ENCODE results near the gene ZMYND10.

Gene ZMYND10

GRCh38 chr3:50378024-50378423, 32.5 kb upstream of the ZMYND10 start:
- TF ChIP-seq GATA3 (IDR thresholded peaks at IDR 0.05; ENCODE audit: low read depth, low read length) (no peak), GATA2 (IDR thresholded peaks at IDR 0.05; ENCODE audit: low read depth, low read length) (no peak)

GRCh38 chr3:50375258-50375931, 29.9 kb upstream of the ZMYND10 start:
- TF ChIP-seq GATA3 (IDR thresholded peaks at IDR 0.05; ENCODE audit: low read depth, low read length) = no peak
- no peak for TF ChIP-seq GATA2 (IDR thresholded peaks at IDR 0.05; ENCODE audit: low read depth, low read length)

- TF ChIP-seq GATA2 (IDR thresholded peaks at IDR 0.05; ENCODE audit: low read depth, low read length) = no peak
- no peak for TF ChIP-seq GATA3 (IDR thresholded peaks at IDR 0.05; ENCODE audit: low read depth, low read length)
Observed at GRCh38 chr3:50374363-50375257, 29.1 kb upstream of the ZMYND10 start.

- TF ChIP-seq GATA3 (IDR thresholded peaks at IDR 0.05; ENCODE audit: low read depth, low read length) = no peak
- TF ChIP-seq GATA2 (IDR thresholded peaks at IDR 0.05; ENCODE audit: low read depth, low read length) = no peak
Observed at GRCh38 chr3:50373146-50374051, 27.9 kb upstream of the ZMYND10 start.

- TF ChIP-seq GATA3 (IDR thresholded peaks at IDR 0.05; ENCODE audit: low read depth, low read length) (no peak), GATA2 (IDR thresholded peaks at IDR 0.05; ENCODE audit: low read depth, low read length) (no peak)
Observed at GRCh38 chr3:50372349-50372748, 26.8 kb upstream of the ZMYND10 start.

GRCh38 chr3:50371133-50371685, 25.7 kb upstream of the ZMYND10 start:
- TF ChIP-seq GATA2 (IDR thresholded peaks at IDR 0.05; ENCODE audit: low read depth, low read length) (no peak), GATA3 (IDR thresholded peaks at IDR 0.05; ENCODE audit: low read depth, low read length) (no peak)

GRCh38 chr3:50370594-50370993, 25.1 kb upstream of the ZMYND10 start:
- no peak for TF ChIP-seq GATA2 (IDR thresholded peaks at IDR 0.05; ENCODE audit: low read depth, low read length)
- TF ChIP-seq GATA3 (IDR thresholded peaks at IDR 0.05; ENCODE audit: low read depth, low read length) = no peak

- TF ChIP-seq GATA2 (IDR thresholded peaks at IDR 0.05; ENCODE audit: low read depth, low read length) = no peak
- TF ChIP-seq GATA3 (IDR thresholded peaks at IDR 0.05; ENCODE audit: low read depth, low read length) = no peak
Observed at GRCh38 chr3:50369012-50369670, 23.6 kb upstream of the ZMYND10 start.

- TF ChIP-seq GATA2 (IDR thresholded peaks at IDR 0.05; ENCODE audit: low read depth, low read length) (no peak), GATA3 (IDR thresholded peaks at IDR 0.05; ENCODE audit: low read depth, low read length) (no peak)
Observed at GRCh38 chr3:50365842-50366220, 20.3 kb upstream of the ZMYND10 start.

GRCh38 chr3:50365080-50365841, 19.7 kb upstream of the ZMYND10 start:
- TF ChIP-seq GATA2 (IDR thresholded peaks at IDR 0.05; ENCODE audit: low read depth, low read length) = no peak
- TF ChIP-seq GATA3 (IDR thresholded peaks at IDR 0.05; ENCODE audit: low read depth, low read length) = no peak

GRCh38 chr3:50364573-50365079, 19.1 kb upstream of the ZMYND10 start:
- TF ChIP-seq GATA3 (IDR thresholded peaks at IDR 0.05; ENCODE audit: low read depth, low read length) = no peak

- no peak for TF ChIP-seq GATA3 (IDR thresholded peaks at IDR 0.05; ENCODE audit: low read depth, low read length)
- TF ChIP-seq GATA2 (IDR thresholded peaks at IDR 0.05; ENCODE audit: low read depth, low read length) = no peak
Observed at GRCh38 chr3:50359760-50360110, 14.2 kb upstream of the ZMYND10 start.

Measured in SH-SY5Y (cell line).